ENCODE measurements around the gene CIRBP. TPM values are rescaled to one million over a fixed set of nuclear protein-coding genes. Genes with fewer than 3 reads are reported as not detected.

CIRBP gene
- total and polyA plus RNA-seq, 2 of the 13 experiments (the other 11 are each of a cell fraction or from before 2014, with no cell fraction given): 133 to 140 TPM

DNA sequence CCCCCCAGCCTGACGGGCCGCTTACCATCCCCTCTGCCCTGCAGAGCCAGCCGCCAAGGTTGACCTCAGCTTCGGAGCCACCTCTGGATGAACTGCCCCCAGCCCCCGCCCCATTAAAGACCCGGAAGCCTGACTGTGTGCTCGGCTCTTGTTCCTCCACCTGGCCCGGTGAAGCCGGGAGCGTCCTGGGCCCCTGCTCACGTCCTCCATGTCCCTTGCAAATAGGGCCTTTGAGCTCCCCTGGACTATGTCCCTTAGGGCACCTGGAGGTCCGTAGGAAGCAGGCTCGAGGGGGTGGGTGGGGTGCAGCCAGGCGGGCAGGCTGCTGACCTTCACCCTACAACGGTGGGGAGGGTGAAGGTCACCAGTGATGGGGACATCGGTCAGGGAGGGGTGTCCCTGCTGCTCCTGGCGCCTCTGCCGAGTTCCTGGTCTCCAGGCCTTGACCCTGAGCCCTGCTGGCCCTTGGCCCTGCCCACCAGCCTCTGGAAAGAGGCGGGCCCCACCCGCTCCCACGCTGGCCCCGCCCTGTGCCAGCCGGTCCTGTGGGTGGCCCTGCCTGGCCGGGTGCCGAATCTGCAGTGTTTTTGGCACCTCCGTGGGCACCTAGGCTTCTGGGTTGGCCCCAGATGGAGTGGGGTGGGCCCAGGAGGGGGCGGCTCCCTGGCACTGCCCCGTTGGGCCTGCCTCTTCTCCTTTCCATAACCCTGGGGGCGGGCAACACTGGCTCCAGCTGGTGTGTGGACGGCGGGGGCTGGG lies 24.3 kb upstream of the CIRBP start (continued):
- TF ChIP-seq, protein P1, sequence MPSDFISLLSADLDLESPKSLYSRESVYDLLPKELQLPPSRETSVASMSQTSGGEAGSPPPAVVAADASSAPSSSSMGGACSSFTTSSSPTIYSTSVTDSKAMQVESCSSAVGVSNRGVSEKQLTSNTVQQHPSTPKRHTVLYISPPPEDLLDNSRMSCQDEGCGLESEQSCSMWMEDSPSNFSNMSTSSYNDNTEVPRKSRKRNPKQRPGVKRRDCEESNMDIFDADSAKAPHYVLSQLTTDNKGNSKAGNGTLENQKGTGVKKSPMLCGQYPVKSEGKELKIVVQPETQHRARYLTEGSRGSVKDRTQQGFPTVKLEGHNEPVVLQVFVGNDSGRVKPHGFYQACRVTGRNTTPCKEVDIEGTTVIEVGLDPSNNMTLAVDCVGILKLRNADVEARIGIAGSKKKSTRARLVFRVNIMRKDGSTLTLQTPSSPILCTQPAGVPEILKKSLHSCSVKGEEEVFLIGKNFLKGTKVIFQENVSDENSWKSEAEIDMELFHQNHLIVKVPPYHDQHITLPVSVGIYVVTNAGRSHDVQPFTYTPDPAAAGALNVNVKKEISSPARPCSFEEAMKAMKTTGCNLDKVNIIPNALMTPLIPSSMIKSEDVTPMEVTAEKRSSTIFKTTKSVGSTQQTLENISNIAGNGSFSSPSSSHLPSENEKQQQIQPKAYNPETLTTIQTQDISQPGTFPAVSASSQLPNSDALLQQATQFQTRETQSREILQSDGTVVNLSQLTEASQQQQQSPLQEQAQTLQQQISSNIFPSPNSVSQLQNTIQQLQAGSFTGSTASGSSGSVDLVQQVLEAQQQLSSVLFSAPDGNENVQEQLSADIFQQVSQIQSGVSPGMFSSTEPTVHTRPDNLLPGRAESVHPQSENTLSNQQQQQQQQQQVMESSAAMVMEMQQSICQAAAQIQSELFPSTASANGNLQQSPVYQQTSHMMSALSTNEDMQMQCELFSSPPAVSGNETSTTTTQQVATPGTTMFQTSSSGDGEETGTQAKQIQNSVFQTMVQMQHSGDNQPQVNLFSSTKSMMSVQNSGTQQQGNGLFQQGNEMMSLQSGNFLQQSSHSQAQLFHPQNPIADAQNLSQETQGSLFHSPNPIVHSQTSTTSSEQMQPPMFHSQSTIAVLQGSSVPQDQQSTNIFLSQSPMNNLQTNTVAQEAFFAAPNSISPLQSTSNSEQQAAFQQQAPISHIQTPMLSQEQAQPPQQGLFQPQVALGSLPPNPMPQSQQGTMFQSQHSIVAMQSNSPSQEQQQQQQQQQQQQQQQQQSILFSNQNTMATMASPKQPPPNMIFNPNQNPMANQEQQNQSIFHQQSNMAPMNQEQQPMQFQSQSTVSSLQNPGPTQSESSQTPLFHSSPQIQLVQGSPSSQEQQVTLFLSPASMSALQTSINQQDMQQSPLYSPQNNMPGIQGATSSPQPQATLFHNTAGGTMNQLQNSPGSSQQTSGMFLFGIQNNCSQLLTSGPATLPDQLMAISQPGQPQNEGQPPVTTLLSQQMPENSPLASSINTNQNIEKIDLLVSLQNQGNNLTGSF (CRISPR knock-in tag; IDR thresholded peaks at IDR 0.05): no peak
- TF ChIP-seq ZNF564 (CRISPR knock-in tag; IDR thresholded peaks at IDR 0.05) (0 out of 2 replicates have a peak, but pooled peaks have one; percentile 45), AGO1 (IDR thresholded peaks at IDR 0.05; ENCODE audit: low read depth, low read length, poor library complexity, severe bottlenecking) (peak; percentile 84), DMAP1 (CRISPR knock-in tag; IDR thresholded peaks at IDR 0.05) (peak; percentile 68; the same call in 1 of the 2 replicates), PRMT3 (CRISPR knock-in tag; IDR thresholded peaks at IDR 0.05; ENCODE audit: borderline replicate concordance, low read depth) (no peak), ZNF772 (CRISPR knock-in tag; IDR thresholded peaks at IDR 0.05) (peak; percentile 83), ZNF335 (CRISPR knock-in tag; IDR thresholded peaks at IDR 0.05) (peak; percentile 39; the same call in 1 of the 2 replicates), ZNF382 (CRISPR knock-in tag; IDR thresholded peaks at IDR 0.05; ENCODE audit: borderline replicate concordance) (no peak), EED (CRISPR knock-in tag; IDR thresholded peaks at IDR 0.05) (0 out of 2 replicates have a peak, but pooled peaks have one; percentile 50), MTF2 (CRISPR knock-in tag; IDR thresholded peaks at IDR 0.05; ENCODE audit: borderline replicate concordance) (no peak), DPF2 (CRISPR knock-in tag; IDR thresholded peaks at IDR 0.05; ENCODE audit: borderline replicate concordance, low read depth) (peak; percentile 91), ZNF552 (CRISPR knock-in tag; IDR thresholded peaks at IDR 0.05; ENCODE audit: borderline replicate concordance) (no peak), JUNB (CRISPR knock-in tag; IDR thresholded peaks at IDR 0.05; ENCODE audit: borderline replicate concordance) (no peak), REXO4 (CRISPR knock-in tag; IDR thresholded peaks at IDR 0.05; ENCODE audit: borderline replicate concordance) (no peak), SIN3A (IDR thresholded peaks at IDR 0.05; ENCODE audit: borderline replicate concordance, low read depth, low read length) (no peak; the same call in 1 of the 2 replicates)
- TF ChIP-seq, protein P2, sequence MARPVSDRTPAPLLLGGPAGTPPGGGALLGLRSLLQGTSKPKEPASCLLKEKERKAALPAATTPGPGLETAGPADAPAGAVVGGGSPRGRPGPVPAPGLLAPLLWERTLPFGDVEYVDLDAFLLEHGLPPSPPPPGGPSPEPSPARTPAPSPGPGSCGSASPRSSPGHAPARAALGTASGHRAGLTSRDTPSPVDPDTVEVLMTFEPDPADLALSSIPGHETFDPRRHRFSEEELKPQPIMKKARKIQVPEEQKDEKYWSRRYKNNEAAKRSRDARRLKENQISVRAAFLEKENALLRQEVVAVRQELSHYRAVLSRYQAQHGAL (CRISPR knock-in tag; IDR thresholded peaks at IDR 0.05; ENCODE audit: not compliant biosample characterization): no peak
- TF ChIP-seq, protein P3, sequence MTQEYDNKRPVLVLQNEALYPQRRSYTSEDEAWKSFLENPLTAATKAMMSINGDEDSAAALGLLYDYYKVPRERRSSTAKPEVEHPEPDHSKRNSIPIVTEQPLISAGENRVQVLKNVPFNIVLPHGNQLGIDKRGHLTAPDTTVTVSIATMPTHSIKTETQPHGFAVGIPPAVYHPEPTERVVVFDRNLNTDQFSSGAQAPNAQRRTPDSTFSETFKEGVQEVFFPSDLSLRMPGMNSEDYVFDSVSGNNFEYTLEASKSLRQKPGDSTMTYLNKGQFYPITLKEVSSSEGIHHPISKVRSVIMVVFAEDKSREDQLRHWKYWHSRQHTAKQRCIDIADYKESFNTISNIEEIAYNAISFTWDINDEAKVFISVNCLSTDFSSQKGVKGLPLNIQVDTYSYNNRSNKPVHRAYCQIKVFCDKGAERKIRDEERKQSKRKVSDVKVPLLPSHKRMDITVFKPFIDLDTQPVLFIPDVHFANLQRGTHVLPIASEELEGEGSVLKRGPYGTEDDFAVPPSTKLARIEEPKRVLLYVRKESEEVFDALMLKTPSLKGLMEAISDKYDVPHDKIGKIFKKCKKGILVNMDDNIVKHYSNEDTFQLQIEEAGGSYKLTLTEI (CRISPR knock-in tag; conservative IDR thresholded peaks at IDR 0.05): no peak
- TF ChIP-seq, protein P4, sequence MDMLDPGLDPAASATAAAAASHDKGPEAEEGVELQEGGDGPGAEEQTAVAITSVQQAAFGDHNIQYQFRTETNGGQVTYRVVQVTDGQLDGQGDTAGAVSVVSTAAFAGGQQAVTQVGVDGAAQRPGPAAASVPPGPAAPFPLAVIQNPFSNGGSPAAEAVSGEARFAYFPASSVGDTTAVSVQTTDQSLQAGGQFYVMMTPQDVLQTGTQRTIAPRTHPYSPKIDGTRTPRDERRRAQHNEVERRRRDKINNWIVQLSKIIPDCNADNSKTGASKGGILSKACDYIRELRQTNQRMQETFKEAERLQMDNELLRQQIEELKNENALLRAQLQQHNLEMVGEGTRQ (IDR thresholded peaks at IDR 0.05; ENCODE audit: low read depth, low read length): no peak
- TF ChIP-seq, protein P4 (CRISPR knock-in tag; IDR thresholded peaks at IDR 0.05; ENCODE audit: borderline replicate concordance): no peak

Measured in HepG2 (cell line).